H1 (cell line): ENCODE data around the gene NBPF4.
"Not testable (repeated sequence)": the region's sequence is repeated elsewhere in the genome, so short reads cannot be mapped to it uniquely, and the experiment has no call there.

Experiments used
- ATF2 ChIP-seq: IDR thresholded peaks from 2 replicates; pipeline ENCODE4 v1.6.1; 2012; ENCODE audit warnings: low read length, inconsistent platforms
- CEBPB ChIP-seq: IDR thresholded peaks from 2 replicates; pipeline ENCODE4 v1.6.1; 2012; ENCODE audit warnings: low read depth, low read length
- CTCF ChIP-seq, 3 experiments: IDR thresholded peaks; 1 replicate in 2 of 3; 2 replicates in 1 of 3; pipeline versions ENCODE4 v1.5.1 to v1.6.1; 2011; ENCODE audit warnings: low read length in 3 of 3, mild to moderate bottlenecking in 3 of 3, inconsistent platforms in 2 of 3, low read depth in 1 of 3, moderate library complexity in 1 of 3; ENCODE audit not compliant: insufficient read depth in 1 of 3; ENCODE audit errors: control extremely low read depth in 1 of 3
- JUN ChIP-seq: IDR thresholded peaks from 2 replicates; pipeline ENCODE4 v1.6.1; 2011; ENCODE audit warnings: low read depth, mild to moderate bottlenecking, improper control_type of control experiment, low read length
- NRF1 ChIP-seq: IDR thresholded peaks from 2 replicates; pipeline ENCODE4 v1.6.1; 2011; ENCODE audit warnings: mild to moderate bottlenecking, low read depth, low read length, improper control_type of control experiment
- TBP ChIP-seq: IDR thresholded peaks from 2 replicates; pipeline ENCODE4 v1.6.1; 2011; ENCODE audit warnings: low read depth, low read length, improper control_type of control experiment
- ZNF274 ChIP-seq: IDR thresholded peaks from 2 replicates; pipeline ENCODE4 v1.7.0; 2012; ENCODE audit warnings: low read length, borderline replicate concordance; ENCODE audit errors: extremely low read depth

- TF ChIP-seq ZNF274; CEBPB; CTCF (IDR thresholded peaks at IDR 0.05; ENCODE audit: control extremely low read depth in 1 of 3, insufficient read depth in 1 of 3, low read depth in 1 of 3, low read length in 3 of 3); TBP; JUN; NRF1; ATF2: not testable (repeated sequence)
These were observed 17.6 kb upstream of the NBPF4 start for GRCh38 chr1:108261519-108261918.
